Uterus (tissue), 2 donors: ENCODE results near the gene VWC2.

ENCODE experiments used
- POLR2A ChIP-seq, 2 donors: fragments of 450-650 bp; IDR thresholded peaks; one replicate each; pipeline ENCODE4 v1.6.1; 2016; ENCODE audit warnings: antibody characterized with exemption in 2 of 2, mild to moderate bottlenecking in 1 of 2, moderate library complexity in 1 of 2
- TF ChIP-seq, protein P1 (sequence below), 4 experiments: fragments of 200-600 bp in 2 of 4; fragments of 450-650 bp in 2 of 4; sonication (generic) in 2 of 4; IDR thresholded peaks; one replicate each; pipeline ENCODE4 v1.5.1; 2016 to 2019; ENCODE audit warnings: antibody characterized with exemption in 4 of 4, mild to moderate bottlenecking in 2 of 4, moderate library complexity in 1 of 4

DNA sequence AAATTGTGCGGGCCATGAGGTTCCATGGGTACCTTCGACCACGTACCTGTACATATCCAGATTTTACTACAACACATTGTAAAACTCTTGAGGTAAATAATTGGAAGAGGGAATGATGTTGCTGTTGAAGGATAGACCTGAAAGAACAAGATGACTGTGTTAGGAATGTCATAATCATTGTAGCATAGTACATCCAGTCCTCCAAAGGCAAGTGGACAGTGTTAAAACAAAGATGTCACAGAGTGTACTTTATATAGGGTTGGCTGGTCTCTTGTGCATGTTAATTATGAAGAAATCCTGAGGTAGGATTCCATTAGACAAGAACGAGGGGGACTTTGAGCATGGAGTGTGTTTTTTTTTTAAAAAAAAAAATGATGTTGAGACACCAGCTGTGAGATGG, 30.4 kb downstream of the VWC2 start:
- no peak for TF ChIP-seq POLR2A (IDR thresholded peaks at IDR 0.05)
- TF ChIP-seq, protein P1, sequence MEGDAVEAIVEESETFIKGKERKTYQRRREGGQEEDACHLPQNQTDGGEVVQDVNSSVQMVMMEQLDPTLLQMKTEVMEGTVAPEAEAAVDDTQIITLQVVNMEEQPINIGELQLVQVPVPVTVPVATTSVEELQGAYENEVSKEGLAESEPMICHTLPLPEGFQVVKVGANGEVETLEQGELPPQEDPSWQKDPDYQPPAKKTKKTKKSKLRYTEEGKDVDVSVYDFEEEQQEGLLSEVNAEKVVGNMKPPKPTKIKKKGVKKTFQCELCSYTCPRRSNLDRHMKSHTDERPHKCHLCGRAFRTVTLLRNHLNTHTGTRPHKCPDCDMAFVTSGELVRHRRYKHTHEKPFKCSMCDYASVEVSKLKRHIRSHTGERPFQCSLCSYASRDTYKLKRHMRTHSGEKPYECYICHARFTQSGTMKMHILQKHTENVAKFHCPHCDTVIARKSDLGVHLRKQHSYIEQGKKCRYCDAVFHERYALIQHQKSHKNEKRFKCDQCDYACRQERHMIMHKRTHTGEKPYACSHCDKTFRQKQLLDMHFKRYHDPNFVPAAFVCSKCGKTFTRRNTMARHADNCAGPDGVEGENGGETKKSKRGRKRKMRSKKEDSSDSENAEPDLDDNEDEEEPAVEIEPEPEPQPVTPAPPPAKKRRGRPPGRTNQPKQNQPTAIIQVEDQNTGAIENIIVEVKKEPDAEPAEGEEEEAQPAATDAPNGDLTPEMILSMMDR (IDR thresholded peaks at IDR 0.05): no peak
